Activated CD8-positive, alpha-beta memory T cell treated with anti-CD3 and anti-CD28 coated beads for 36 hours (primary cell): ENCODE data around the gene OLFM1. TPM values are rescaled to one million over a fixed set of nuclear protein-coding genes. Genes with fewer than 3 reads are reported as not detected.

ENCODE experiments used
- CTCF ChIA-PET: fragments of 350-600 bp; sonication (Branson Sonifier 250); formaldehyde crosslinking; loops from one replicate; lab custom pipeline; 2021; ENCODE audit warnings: antibody characterized with exemption; lab: Charles Lee
- POLR2A ChIA-PET: fragments of 350-600 bp; sonication (Branson Sonifier 250); formaldehyde crosslinking; loops from one replicate; lab custom pipeline; 2021; ENCODE audit warnings: antibody characterized with exemption; lab: Charles Lee
- total RNA-seq, 2 experiments: library from RNA; stranded (reverse); gene quantifications; one replicate each; pipeline ENCODE4 v1.2.3, GENCODE V29; 2021

Gene OLFM1
- total RNA-seq, 2 experiments from 2014 or later: not detected

GRCh38 chr9:135122316-135122715, 34.8 kb downstream of the OLFM1 start:
- ChIA-PET POLR2A (no interaction called here), CTCF (no interaction called here)

- POLR2A ChIA-PET: no interaction called here
- CTCF ChIA-PET: no interaction called here
Measured at GRCh38 chr9:135123126-135123772, 35.8 kb downstream of the OLFM1 start.

- POLR2A ChIA-PET: no interaction called here
- CTCF ChIA-PET: no interaction called here
Measured at GRCh38 chr9:135123773-135124134, 36.3 kb downstream of the OLFM1 start.

GRCh38 chr9:135126451-135127187, 39.2 kb downstream of the OLFM1 start:
- ChIA-PET CTCF (no interaction called here), POLR2A (no interaction called here)

GRCh38 chr9:135127718-135128670, 40.5 kb downstream of the OLFM1 start:
- POLR2A ChIA-PET: no interaction called here
- CTCF ChIA-PET: no interaction called here

- POLR2A ChIA-PET: no interaction called here
- CTCF ChIA-PET: no interaction called here
Measured at GRCh38 chr9:135129137-135129695, 41.7 kb downstream of the OLFM1 start.

- ChIA-PET POLR2A (no interaction called here), CTCF (no interaction called here)
Measured at GRCh38 chr9:135130207-135130976, 42.9 kb downstream of the OLFM1 start.

GRCh38 chr9:135131488-135131887, 44.0 kb downstream of the OLFM1 start:
- POLR2A ChIA-PET: no interaction called here

GRCh38 chr9:135132008-135132407, 44.5 kb downstream of the OLFM1 start:
- CTCF ChIA-PET: no interaction called here

More at GRCh38 chr9:135131488-135131887, 44.0 kb downstream of the OLFM1 start:
- CTCF ChIA-PET: no interaction called here

GRCh38 chr9:135134268-135135022, 47.0 kb downstream of the OLFM1 start:
- ChIA-PET POLR2A (no interaction called here), CTCF (no interaction called here)

More at GRCh38 chr9:135132008-135132407, 44.5 kb downstream of the OLFM1 start:
- POLR2A ChIA-PET: no interaction called here

GRCh38 chr9:135135171-135135928, 47.9 kb downstream of the OLFM1 start:
- POLR2A ChIA-PET: no interaction called here

GRCh38 chr9:135135929-135136315, 48.5 kb downstream of the OLFM1 start:
- POLR2A ChIA-PET: no interaction called here
- CTCF ChIA-PET: no interaction called here

More at GRCh38 chr9:135135171-135135928, 47.9 kb downstream of the OLFM1 start:
- CTCF ChIA-PET: no interaction called here

GRCh38 chr9:135136481-135136880, 49.0 kb downstream of the OLFM1 start:
- ChIA-PET CTCF (no interaction called here), POLR2A (no interaction called here)

- POLR2A ChIA-PET: no interaction called here
- CTCF ChIA-PET: no interaction called here
Measured at GRCh38 chr9:135136991-135137832, 49.7 kb downstream of the OLFM1 start.

- POLR2A ChIA-PET: no interaction called here
Measured at GRCh38 chr9:135138078-135138855, 50.8 kb downstream of the OLFM1 start.

GRCh38 chr9:135139366-135139959, 52.0 kb downstream of the OLFM1 start:
- ChIA-PET CTCF (no interaction called here), POLR2A (no interaction called here)

More at GRCh38 chr9:135138078-135138855, 50.8 kb downstream of the OLFM1 start:
- CTCF ChIA-PET: no interaction called here
